ENCODE results near the gene SHROOM3.

- TF ChIP-seq EZH2 (IDR thresholded peaks at IDR 0.05; ENCODE audit: borderline replicate concordance, insufficient read depth, low read length, poor library complexity, severe bottlenecking) (no peak), CTCF (IDR thresholded peaks at IDR 0.05; ENCODE audit: poor library complexity, severe bottlenecking) (no peak), POLR2AphosphoS5 (IDR thresholded peaks at IDR 0.05) (no peak), RAD21 (conservative IDR thresholded peaks at IDR 0.05) (no peak)
Observed at GRCh38 chr4:76740192-76740591, 305.2 kb downstream of the SHROOM3 start.

Measured in neural cell (in vitro differentiated cells).